ENCODE measurements around the gene AFTPH. TPM values are rescaled to one million over a fixed set of nuclear protein-coding genes. Genes with fewer than 3 reads are reported as not detected.

AFTPH gene
- total and polyA plus RNA-seq, 9 donors: 15.7 to 22.5 (median 17.6) TPM

DNA sequence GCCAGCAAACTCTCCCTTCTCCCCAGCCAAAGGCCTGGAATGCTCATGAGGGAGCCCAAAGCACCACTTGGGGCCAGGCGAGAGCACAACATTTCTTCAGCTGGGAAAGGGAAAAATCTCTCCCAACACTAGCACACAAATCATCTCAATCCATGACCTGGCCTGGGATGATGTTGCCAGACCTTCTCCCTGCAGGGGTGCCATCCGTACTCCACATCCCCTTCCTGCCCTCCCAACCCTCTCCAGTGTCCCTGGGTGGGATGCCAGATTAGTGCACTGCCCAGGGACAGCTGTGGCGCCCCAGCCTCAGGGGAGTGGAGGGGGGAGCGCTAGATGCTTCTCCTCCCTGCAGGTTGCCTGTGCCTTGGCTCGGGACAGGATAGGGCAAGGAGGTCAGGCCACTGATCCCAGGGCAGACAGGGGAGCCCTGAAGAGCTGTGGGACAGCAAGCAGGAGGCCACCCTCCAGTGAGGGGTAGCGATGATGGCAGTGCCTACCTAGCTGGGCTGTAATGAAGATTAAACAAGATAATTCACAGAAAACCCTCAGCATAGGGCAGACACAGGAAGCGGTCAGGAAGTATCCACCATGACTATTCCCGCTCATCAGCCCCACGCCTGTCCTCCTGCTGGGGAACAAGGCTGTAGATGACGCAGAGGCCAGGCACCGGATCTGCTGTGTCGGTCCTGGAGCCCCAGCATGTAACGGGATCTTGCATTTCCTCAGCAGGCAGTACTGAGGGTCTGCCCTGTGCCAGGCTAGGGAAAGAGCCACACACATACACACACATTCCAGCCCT, 98.5 kb downstream of the AFTPH start:
- H3K27ac ChIP-seq (ENCODE audit: low read length): peak overlapping the region; percentile 13
- no peaks in the 10 kb centered on the region for H3K36me3 ChIP-seq (ENCODE audit: control insufficient read depth, insufficient read depth, low read length)
- DNase-seq: peak; percentile 49
- H3K4me1 ChIP-seq (ENCODE audit: control insufficient read depth, insufficient read depth, low read length): peaks cover 32% of the 10 kb centered on the region
- no peaks in the 10 kb centered on the region for H3K9me3 ChIP-seq (replicated peaks; ENCODE audit: control insufficient read depth, low read depth, low read length)
- WGBS (ENCODE audit: insufficient coverage): 63% methylated on average over 7 of the region's 13 CpGs
- H3K27me3 ChIP-seq (ENCODE audit: control insufficient read depth, insufficient read depth, low read length): no peaks in the 10 kb centered on the region
- H3K4me3 ChIP-seq (ENCODE audit: low read length): no peak overlapping the region

DNA sequence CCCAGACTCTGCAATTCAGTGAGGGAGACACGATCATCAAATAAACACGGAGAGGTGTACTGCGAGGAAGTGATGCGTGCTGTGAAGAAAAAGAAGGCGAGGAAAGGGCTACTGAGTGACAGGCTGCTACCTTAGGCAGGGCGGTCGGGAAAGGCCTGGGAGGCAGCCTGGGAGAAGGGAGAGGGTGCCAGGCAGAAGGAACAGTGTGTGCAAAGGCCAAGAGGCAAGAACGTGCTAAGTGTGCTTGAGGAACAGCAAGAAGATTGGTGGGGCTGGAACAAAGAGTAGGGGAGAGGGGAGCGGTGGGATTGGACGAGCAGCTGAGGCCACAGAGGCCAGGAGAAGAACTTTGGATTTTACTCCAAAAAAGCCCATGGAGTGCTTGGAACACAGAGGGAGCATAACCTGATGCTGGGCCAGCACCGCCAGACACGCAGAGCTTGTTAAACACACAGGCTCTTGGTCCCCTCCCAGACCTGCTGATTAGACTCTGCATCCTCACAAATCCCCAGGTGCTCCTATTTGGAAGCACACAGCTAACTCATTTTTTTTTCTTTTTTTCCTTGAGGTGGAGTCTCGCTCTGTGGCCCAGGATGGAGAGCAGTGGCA, 99.2 kb downstream of the AFTPH start:
- Histone ChIP-seq H3K4me1 (ENCODE audit: control insufficient read depth, insufficient read depth, low read length) (peaks cover 30% of the 10 kb centered on the region), H3K4me3 (ENCODE audit: low read length) (no peak overlapping the region), H3K36me3 (ENCODE audit: control insufficient read depth, insufficient read depth, low read length) (no peaks in the 10 kb centered on the region), H3K9me3 (replicated peaks; ENCODE audit: control insufficient read depth, low read depth, low read length) (no peaks in the 10 kb centered on the region), H3K27ac (ENCODE audit: low read length) (no peak overlapping the region), H3K27me3 (ENCODE audit: control insufficient read depth, insufficient read depth, low read length) (no peaks in the 10 kb centered on the region)
- no peak for DNase-seq
- 57% methylated on average over 13 of the region's 13 CpGs for WGBS (ENCODE audit: insufficient coverage)

DNA sequence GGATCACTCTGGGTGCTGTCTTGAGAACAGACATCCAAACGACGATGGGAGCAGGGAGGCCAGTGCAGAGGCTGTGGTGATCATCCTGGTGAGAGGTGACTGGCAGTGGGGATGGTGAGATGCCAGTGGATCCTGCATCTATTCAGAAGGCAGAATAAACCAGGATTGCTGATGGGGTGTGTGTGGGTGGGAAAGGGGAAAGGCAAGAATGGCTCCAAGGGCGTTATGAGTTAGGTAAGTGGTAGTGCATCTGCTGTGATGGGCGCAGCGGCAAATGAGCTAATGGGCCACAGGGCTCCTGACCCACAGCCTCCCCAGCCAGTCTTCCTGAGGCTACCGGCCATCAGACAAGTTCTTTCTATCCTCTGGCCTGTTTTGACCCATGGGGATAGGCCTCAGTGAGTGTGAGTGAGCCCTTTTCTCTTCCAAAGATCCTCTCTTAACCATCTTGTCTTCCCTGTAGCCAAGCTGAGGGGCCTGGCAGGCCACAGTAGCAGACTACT, 100.0 kb downstream of the AFTPH start:
- H3K27ac ChIP-seq (ENCODE audit: low read length): no peak overlapping the region
- H3K27me3 ChIP-seq (ENCODE audit: control insufficient read depth, insufficient read depth, low read length): no peaks in the 10 kb centered on the region
- DNase-seq: no peak
- H3K9me3 ChIP-seq (replicated peaks; ENCODE audit: control insufficient read depth, low read depth, low read length): no peaks in the 10 kb centered on the region
- H3K4me1 ChIP-seq (ENCODE audit: control insufficient read depth, insufficient read depth, low read length): peaks cover 30% of the 10 kb centered on the region
- no peak overlapping the region for H3K4me3 ChIP-seq (ENCODE audit: low read length)
- H3K36me3 ChIP-seq (ENCODE audit: control insufficient read depth, insufficient read depth, low read length): no peaks in the 10 kb centered on the region
- 78% methylated on average over 2 of the region's 6 CpGs for WGBS (ENCODE audit: insufficient coverage)

DNA sequence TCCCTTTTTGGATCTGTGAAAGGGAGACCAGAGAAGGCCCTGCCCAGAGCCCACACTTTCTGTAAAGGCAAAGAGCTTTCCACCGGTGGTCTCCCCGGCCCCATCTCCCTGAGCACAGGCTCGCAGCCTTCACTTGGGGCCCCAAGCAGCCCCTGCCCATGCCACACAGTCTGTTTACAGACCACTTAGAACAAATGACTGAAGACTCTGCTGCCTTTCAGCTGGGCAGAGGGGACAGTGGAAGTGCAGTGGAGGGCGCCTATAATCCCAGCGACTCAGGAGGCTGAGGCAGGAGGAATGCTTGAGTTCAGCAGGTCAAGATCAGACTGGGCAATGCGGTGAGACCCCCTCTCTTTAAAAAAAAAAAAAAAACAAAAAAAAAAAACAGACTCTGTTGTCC, 100.7 kb downstream of the AFTPH start:
- no CpG with 5 or more reads among the region's 6 CpGs for WGBS (ENCODE audit: insufficient coverage)

DNA sequence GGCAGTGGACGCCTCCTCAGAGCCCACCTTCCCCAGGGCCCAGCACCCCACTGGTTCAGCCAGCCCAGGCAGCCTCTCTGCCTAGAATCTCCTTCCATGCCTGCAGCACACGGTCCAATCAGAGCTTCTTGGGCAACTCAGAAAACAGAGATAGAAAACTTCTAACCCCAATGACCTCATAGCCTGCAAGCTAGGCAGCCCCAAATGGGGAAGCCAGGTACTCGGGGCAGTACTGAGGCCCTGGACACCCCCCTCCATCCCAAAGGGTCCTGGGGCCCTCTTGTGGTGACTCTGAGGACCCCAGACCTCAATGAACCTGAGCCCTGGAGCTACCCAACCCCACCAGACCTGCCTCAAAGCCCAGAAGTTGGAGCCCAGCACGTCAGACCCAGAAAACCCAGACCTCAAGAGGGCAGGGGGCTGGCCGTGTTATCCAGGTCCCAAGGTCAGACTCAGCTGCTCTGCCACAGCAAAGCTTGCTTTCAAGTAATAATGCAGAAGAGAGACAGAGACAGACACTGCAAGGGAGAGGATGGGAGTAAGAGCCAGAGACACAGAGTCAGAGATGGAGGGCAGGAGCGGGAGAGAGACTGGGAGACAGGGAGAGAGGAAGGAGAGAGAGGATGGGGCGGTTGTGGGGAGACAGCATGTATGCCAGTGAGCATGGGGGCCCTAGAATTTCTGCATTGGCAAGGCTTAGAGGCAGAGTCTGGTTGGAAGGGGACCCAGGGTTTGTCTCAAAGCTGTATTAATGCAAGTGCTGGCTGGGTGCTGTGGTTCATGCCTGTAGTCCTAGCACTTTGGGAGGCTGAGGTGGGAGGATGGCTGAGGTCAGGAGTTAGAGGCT, 101.4 kb downstream of the AFTPH start:
- peaks cover 33% of the 10 kb centered on the region for H3K4me1 ChIP-seq (ENCODE audit: control insufficient read depth, insufficient read depth, low read length)
- H3K27ac ChIP-seq (ENCODE audit: low read length): no peak overlapping the region
- H3K4me3 ChIP-seq (ENCODE audit: low read length): no peak overlapping the region
- DNase-seq: no peak
- WGBS (ENCODE audit: insufficient coverage): 79% methylated on average over 6 of the region's 7 CpGs
- H3K27me3 ChIP-seq (ENCODE audit: control insufficient read depth, insufficient read depth, low read length): no peaks in the 10 kb centered on the region
- no peaks in the 10 kb centered on the region for H3K36me3 ChIP-seq (ENCODE audit: control insufficient read depth, insufficient read depth, low read length)
- H3K9me3 ChIP-seq (replicated peaks; ENCODE audit: control insufficient read depth, low read depth, low read length): no peaks in the 10 kb centered on the region

More for the DNA sequence above, 100.7 kb downstream of the AFTPH start:
- Histone ChIP-seq H3K4me1 (ENCODE audit: control insufficient read depth, insufficient read depth, low read length) (peaks cover 33% of the 10 kb centered on the region), H3K9me3 (replicated peaks; ENCODE audit: control insufficient read depth, low read depth, low read length) (no peaks in the 10 kb centered on the region), H3K36me3 (ENCODE audit: control insufficient read depth, insufficient read depth, low read length) (no peaks in the 10 kb centered on the region), H3K27ac (ENCODE audit: low read length) (no peak overlapping the region), H3K4me3 (ENCODE audit: low read length) (no peak overlapping the region), H3K27me3 (ENCODE audit: control insufficient read depth, insufficient read depth, low read length) (no peaks in the 10 kb centered on the region)
- DNase-seq: no peak

DNA sequence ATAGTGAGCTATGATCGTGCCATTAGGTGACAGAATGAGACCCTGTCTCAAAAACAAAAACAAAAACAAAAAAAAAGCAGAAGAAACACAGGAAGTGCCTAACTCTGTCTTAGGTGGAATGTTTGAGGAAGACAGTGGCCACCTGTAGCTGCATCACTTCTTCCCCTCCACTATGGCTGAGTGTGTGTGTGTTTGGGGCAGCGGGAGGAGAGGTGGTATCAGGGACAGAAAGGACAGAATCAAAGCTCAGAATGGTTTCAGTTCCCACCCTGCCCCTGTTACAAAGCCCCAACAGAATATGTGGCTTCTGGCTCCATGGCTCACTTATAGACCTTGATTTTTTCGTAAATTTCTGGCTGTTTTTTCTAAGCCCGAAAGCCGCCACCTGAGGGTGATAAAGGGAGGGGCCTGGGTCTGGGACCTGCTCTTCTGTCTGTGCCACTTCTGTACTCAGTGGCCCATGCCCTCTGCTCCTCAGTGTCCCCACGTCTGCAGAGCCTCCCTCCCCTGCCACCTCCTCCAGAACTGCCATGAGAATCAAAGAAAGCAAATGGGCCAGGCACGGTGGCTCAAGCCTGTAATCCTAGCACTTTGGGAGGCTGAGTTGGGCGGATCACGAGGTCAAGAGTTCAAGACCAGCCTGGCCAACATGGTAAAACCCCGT, 102.2 kb downstream of the AFTPH start:
- Histone ChIP-seq H3K9me3 (replicated peaks; ENCODE audit: control insufficient read depth, low read depth, low read length) (no peaks in the 10 kb centered on the region), H3K4me1 (ENCODE audit: control insufficient read depth, insufficient read depth, low read length) (peaks cover 33% of the 10 kb centered on the region), H3K27me3 (ENCODE audit: control insufficient read depth, insufficient read depth, low read length) (no peaks in the 10 kb centered on the region), H3K36me3 (ENCODE audit: control insufficient read depth, insufficient read depth, low read length) (peaks cover 5% of the 10 kb centered on the region), H3K27ac (ENCODE audit: low read length) (peak overlapping the region; percentile 78), H3K4me3 (ENCODE audit: low read length) (no peak overlapping the region)
- WGBS (ENCODE audit: insufficient coverage): 72% methylated on average over 7 of the region's 10 CpGs
- DNase-seq: no peak

DNA sequence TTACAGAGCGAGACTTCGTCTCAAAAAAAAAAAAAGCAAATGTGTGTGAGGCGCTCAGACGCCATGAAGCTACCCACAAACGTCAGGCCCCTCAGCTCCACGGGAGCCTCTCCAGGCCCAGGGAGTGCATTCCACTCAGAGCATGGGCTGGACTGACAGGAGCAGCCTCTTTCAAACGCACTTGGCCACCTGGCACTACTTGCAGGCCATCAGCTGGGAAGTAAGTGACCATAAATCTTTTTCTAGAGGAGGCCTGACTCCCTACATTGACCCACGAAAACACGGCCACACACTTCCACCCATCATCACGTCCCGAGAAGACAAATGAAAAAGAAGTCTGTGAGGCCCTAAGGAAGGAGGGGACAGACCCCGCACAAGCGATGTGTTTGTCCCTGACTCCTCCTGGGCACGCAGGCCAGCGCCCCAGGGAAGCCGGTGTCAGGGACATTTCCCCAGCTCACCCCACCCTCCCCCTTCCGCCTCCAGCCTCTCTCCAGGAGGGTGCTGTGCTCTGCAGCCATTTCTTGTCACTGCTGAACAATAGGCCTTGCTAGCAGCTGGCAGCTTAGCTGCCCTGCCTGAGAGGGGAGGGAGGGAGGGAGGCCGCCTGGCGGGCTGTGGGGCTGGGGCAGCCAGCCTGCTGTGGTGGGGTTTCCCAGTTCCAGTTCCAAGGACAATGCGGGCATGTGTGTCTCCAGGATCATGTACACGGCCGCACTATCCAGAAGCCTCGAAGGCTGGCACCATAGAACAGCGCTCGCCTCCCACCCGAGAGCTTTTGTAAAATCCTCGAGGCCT, 103.0 kb downstream of the AFTPH start:
- peak overlapping the region; percentile 78 for H3K27ac ChIP-seq (ENCODE audit: low read length)
- no peaks in the 10 kb centered on the region for H3K27me3 ChIP-seq (ENCODE audit: control insufficient read depth, insufficient read depth, low read length)
- H3K4me1 ChIP-seq (ENCODE audit: control insufficient read depth, insufficient read depth, low read length): peaks cover 33% of the 10 kb centered on the region
- no peaks in the 10 kb centered on the region for H3K9me3 ChIP-seq (replicated peaks; ENCODE audit: control insufficient read depth, low read depth, low read length)
- no peak overlapping the region for H3K4me3 ChIP-seq (ENCODE audit: low read length)
- WGBS (ENCODE audit: insufficient coverage): 68% methylated on average over 14 of the region's 27 CpGs
- peak; percentile 63 for DNase-seq
- H3K36me3 ChIP-seq (ENCODE audit: control insufficient read depth, insufficient read depth, low read length): peaks cover 5% of the 10 kb centered on the region

DNA sequence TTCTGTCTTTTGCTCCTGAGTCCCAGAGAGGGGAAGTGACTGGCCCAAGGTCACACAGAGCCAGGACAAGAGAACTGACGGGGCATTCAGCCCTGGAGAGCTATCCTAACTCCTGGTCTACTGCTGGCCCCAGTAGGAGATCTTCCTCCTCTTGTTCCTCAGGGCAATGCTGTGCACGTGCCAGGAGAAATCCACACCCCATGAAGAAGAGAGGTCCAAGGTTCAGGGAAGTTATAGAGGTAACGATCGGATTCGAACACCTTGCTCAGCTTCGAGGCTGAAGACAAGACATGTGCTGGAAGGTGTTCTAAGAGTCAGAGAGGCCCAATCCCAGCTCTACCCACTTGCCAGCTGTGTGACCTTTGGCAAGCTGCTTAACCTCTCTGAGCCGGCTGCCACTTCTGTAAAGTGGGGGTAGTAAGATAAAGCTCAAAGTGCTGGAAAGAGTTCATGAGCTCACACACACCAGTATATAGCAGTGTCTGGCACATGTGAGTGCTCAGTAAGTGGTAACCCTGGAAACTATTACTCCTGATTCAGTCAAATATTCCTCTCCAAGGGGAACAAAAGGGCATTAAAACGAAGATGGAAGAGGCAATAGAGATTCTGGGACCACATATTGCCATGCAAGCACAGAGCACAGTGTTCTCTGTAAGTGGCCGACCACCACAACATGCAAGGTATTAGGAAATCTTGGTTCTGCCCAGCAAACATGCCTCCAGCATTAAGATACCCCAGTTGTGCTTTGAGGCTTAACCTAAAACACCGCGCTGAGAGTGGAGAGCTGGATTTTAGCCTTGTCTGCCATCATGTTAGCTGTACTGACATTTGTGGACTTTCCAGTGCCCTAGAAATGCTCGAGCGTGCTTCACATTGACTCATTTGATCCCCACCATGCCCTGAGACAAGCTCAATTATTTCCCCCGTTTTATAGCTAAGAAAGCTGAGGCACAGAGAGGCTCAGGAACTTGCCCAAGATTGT, 104.0 kb downstream of the AFTPH start:
- 87% methylated on average over 5 of the region's 14 CpGs for WGBS (ENCODE audit: insufficient coverage)
- Histone ChIP-seq H3K9me3 (replicated peaks; ENCODE audit: control insufficient read depth, low read depth, low read length) (no peaks in the 10 kb centered on the region), H3K4me3 (ENCODE audit: low read length) (no peak overlapping the region), H3K27ac (ENCODE audit: low read length) (peak overlapping the region; percentile 78), H3K36me3 (ENCODE audit: control insufficient read depth, insufficient read depth, low read length) (peaks cover 5% of the 10 kb centered on the region), H3K27me3 (ENCODE audit: control insufficient read depth, insufficient read depth, low read length) (no peaks in the 10 kb centered on the region), H3K4me1 (ENCODE audit: control insufficient read depth, insufficient read depth, low read length) (peaks cover 27% of the 10 kb centered on the region)
- DNase-seq: no peak

Measured in muscle of leg (tissue), 11 donors.